GM21381 (cell line): Measurements from ENCODE around the gene MBD1.
"Not testable (repeated sequence)": the region's sequence is repeated elsewhere in the genome, so short reads cannot be mapped to it uniquely, and the experiment has no call there.

Experiments used
- ATAC-seq: cut with Tn5 transposase; IDR thresholded peaks from one replicate; pipeline ENCODE4 v1.9.1; 2021; ENCODE audit warnings: mild to moderate bottlenecking, moderate library complexity; ENCODE audit not compliant: unreplicated experiment

The MBD1 gene

DNA sequence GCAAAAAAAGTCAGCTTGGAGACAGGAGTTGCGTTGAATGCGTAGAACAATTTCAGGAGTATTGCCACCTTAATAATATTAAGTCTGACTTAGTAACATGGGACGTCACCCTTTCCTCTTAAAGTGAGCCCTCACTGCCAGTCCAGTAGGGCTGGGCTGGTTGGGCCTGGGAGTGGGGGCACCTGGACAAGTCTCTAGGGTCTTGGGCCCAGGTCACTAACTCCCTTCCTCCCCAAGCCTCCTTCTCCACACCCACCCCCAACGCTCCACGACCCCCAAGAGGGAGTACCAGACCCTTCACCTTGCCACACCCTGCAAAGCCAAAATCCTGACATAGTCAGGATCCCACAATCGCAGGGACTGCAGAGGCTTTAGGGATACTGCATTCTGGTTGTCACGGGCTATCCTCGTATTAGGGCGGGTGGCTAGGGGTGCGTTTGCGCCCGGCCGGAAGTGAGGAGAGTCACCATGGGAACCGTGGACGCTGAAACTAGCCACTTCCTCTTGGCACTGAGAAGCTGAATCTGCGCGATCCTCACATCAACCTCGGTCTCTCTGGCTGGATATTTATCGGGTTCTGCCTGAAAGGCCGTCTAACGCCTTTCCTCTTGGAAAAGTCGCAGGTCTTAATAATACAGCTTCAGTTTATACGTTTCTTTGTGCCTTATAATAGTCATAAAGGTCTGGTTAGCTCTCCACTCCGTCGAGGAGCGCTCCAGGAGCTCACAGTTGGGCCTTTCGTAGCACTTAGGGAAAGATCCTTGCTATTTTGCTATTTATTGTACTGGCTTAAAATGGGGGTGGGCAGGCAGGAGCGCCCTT lies 16.5 kb upstream of the MBD1 start:
- ATAC-seq: peak; percentile 100

DNA sequence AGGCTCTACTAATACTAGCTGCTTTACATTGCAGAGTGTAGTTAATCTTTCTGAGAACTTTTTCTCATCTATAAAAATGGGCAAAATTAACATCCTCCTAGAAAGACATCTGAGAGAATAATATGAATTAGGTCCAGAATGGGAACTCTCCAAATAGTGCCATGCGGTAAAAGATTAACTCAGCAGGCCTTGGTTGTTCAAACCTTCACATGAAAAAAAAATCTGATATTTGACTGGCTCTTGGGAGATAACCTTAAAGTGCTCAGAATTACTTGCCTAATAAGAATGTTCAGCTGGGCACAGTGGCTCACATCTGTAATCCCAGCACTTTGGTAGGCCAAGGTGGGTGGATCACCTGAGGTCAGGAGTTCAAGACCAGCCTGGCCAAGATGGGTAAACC lies 11.7 kb upstream of the MBD1 start:
- ATAC-seq: no peak

DNA sequence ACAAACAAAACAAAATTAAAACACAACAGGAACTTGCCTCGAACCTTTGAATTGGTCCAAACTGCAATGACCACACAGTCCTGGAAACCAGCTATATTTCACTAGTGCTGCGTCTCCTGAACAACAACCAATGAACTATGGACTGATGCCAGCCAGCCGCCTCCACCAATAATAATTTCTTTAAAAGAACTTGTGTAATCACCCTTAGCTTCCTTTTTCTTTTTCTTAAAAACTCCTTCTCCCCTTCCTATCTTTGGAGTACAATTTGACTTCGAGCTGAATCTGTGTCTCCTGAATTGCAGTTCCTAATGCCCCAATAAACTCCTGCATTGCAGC lies 7.8 kb upstream of the MBD1 start:
- no peak for ATAC-seq

DNA sequence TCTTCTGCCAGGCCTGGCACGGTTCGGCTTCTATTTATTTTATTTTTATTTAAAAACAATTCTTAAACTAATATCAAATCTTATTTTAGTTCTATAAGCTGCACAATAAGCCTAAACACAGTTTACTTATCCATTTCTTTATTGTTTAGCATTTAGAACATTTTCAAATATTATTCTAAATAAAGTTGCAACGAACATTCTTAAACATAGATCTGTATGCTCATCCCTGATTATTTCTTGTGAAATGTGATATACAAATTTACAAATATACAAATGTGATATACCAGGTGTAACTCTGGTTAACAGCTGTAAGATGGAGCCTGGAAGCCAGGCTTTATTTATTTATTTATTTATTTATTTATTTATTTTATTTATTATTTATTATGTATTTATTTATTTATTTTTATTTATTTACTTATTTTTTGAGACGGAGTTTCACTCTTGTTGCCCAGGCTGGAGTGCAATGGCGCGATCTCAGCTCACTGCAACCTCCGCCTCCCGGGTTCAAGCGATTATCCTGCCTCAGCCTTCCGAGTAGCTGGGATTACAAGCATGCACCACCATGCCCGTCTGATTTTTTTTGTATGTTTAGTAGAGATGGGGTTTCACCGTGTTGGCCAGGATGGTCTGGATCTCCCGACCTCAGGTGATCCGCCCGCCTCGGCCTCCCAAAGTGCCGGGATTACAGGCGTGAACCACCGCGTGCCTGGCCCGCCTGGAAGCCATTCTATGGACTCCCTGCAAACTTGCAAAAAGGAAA lies 7.2 kb upstream of the MBD1 start:
- not testable (repeated sequence) for ATAC-seq

DNA sequence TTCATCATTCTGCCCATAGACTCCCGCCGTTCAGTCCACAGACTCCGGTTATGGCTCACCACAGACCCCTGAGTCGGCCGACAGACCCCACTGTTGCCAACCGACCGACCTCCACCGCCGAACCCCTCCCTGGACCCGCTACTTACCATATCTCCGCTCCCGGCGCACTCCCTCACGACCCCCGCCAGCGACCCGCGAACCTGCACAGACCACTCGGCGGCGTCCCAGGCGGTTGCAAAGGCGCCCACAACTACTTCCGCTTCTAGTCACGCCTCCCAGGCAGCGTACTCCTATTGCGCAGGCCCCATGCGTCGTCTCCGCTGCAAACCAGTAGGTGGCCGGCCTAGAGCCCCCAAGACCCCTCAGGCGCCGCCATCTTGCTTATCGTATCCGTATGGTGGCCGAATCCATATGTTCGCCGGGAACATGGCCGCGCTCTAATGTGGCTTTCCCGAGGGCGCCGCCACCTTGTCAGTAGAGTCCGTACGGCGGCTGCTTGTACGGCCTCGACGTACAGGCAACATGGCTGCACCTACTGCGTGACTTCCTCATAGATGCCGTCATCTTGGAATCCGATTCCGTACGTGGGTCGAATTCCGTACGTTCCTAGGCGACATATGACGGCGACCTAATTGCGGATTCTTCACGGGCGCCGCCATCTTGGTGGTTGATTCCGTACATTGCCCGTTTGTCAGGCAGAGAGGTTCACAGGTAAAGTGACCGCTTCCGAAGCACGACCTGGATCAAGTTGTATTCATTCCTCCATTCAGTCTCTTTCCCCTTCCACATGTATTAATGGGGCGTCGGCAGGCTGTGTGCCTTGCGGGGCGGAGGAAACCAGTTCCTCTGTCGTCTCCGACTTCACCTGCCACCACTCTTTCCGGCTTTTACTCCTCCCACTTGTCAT lies 6.4 kb upstream of the MBD1 start, which contains the start of gene CXXC1:
TSS of gene CXXC1 (minus strand) at position 252 of the 907 bp plus-strand sequence. CDS start at position 149, 103 bp downstream.
- ATAC-seq: peak; percentile 93

DNA sequence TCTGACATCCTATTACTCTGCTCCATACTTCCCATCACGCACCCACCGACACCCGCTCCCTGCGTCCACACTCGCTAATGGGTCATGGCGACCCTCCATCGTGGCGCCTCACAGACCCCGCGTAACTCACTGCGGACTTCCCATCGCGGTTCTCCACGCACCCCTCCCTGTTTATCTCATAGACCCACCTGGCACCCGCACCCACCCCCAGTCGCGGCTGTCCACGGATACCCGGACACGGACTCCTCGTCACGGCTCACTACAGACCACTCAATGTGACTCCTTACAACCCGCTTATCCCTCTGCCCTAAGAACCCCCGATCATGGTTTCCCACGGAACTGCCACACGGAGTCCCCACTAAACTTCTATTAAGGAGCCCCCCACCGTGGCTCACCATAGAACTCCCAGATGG lies 5.7 kb upstream of the MBD1 start:
- ATAC-seq: no peak

DNA sequence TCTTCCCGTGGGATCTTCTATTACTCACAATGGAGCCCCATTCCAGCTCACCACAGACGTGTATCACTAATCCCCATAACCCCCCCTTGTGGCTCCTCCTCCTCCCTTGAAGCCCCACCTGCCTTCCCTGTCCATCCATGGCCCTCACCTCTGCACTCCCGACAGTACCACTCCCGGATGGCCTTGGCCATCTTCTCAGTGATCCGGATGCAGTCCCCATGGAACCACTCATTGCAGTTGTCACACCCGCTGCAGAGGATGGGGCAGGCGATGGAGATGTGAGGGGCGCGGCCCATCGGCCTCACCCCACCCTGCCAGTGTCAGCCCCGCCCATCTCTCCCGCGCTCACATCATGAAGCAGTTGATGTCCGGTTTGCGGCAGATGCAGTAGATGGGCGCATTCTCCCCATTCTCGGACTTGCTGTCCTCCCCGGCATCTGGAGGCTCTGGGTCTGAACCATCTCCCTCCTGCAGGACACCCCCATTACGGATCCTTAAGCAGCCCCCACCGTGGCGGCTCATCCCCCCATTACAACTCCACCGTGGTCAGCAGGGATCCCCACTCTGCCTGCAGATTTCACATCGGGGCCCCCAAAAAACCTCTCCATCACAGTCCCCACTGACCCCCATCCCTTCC lies 5.2 kb upstream of the MBD1 start:
- ATAC-seq: no peak

DNA sequence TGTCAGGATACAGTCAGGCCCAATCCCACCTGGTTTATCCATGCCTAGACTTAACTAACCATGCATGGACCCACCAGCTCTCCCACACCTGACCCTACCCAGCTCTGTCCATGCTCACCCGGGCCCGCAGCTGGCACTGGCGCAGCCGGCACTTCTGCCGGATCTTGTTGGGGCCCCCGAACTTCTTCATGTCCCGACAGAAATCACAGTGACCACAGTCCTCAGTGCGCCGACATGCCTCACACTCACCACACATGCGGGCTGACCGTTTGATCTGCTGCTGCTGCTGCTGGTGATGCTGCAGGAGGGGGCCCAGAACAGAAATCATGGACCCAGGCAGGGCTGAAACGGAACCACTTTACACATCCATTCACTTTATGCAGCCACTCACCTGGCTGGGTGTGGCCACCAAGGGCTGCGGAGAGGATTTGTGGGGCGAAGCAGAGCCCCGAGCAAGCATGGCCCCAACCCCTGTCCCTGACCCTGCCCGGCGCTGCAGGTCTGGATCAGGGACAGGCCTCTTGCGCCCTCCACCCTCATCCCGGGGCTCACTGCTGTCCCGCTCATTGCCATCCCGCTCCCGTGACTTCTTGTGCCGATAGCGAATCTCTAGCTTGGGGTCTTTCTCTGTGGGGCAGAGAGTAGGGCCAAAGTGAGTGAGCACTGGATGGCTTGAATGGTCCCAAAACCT lies 4.5 kb upstream of the MBD1 start:
- ATAC-seq: no peak

DNA sequence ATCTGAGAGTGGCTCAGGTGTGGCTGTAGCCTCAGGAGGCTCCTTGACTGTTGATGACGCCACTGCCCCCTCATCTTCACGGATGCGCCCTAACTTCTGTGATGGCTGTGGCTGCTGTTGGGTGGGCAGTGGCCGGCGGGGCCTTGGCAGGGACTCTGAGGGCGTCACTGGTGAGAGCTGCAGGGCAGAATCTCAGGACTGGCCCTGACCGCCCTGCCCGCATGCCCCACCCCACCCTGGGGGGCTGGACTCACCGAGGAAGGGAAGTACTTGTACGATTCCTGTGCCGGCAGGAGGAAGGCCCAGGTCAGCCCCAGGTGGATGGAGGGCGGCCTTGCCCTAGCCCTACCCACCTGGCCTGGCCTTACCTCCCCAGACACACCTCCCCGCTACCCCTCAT lies 3.7 kb upstream of the MBD1 start:
- no peak for ATAC-seq

DNA sequence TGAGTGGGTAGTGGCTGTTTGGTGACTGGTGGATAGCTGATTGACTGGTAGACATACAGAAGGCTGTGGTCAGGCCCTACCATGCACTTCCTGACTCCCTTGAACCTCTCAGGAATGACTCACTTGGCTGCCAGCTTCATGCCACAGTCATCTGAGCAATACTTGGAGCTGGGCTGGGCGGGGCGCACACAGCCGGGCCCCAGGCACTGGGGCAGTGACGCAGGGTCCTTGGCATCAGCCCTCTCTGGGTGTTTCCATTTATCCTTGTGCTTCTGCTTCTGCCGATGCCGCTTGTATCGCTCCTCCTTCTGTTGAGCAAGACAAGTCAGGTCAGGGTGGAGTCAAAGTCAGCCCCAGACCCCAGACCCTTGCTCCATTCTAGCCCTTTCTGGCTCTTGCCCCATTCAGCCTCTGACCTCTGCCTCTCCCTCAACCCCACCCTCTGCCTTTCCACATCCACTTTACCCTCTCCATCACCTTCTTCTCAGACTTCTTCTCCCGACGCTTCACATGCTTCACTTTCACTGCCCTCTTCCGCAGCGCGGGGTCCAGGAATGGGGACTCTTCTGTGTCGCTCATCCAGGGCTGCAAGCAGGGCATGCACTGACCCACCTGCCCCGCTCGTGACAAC lies 3.0 kb upstream of the MBD1 start:
- ATAC-seq: no peak

DNA sequence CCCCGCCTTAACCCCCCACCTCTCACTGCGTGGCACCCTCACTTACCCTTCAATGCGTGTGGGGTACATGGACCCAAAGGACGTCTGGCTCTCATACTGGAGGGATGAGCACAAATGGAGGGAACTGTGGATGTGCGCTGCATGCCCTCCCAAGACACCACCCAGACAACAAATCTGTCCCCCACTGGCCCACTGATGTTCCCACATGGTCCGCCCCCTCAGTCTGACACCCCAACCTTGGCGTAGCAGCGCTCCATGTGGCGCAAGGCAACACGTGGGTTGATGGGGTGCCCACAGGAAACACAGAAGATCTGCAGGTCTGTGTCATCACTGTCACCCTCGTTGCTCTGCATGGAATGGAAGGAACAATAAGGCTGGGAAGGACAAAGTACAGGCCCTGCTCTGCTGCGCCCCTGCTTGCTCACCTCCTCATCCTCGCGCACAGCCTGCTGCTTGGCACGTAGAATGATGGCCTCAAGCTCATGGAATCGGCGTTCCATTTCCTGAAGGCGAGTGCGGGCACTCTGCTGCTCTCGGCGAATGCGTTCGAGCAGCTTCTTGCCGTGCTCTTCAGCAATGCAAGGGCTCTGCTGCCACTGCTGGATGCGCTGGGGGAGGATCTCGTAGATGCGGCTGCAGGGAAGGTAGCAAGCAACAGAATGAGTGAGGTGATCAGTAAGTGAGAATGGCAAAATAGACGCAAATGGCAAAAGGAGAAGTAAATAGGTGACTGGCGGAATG lies 2.3 kb upstream of the MBD1 start:
- no peak for ATAC-seq

DNA sequence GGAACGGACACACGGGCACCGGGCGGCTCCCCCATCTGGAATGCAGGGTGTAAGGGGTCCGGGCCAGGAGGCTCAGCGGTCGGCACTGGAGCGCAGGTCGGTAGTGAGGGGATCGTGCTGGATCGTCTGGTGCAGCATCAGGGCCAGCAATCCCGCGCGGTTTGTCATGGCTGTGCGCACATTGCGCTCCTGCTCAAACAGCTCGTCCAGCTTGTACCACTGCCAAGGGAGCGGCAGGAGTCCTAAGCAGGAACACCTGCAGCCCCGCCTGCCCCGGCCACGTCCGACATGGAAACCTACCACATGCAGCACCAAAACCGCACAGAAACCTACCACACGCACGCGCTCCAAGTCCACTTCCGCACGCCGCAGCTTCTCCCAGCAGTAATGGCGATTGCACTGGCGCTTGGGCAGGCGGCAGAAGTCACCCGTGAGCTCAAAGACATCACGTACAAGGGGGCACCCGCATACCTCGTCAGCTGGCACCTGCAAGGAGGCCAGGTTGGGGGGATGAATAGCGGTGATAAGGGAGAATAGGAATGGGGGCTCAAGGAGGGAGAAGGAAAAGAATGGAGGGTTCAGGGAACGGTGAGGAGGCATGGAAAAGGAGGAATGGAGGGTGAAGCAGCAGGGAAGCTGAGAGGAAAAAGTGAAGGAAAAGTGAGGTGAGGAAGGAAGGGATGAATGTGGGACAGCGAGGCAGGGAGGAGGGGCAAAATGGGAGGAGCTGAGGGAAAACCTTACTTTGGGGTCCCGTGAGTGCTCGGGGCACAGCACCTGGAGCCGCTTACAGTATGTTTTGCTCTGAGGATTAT lies 1.4 kb upstream of the MBD1 start:
- no peak for ATAC-seq

DNA sequence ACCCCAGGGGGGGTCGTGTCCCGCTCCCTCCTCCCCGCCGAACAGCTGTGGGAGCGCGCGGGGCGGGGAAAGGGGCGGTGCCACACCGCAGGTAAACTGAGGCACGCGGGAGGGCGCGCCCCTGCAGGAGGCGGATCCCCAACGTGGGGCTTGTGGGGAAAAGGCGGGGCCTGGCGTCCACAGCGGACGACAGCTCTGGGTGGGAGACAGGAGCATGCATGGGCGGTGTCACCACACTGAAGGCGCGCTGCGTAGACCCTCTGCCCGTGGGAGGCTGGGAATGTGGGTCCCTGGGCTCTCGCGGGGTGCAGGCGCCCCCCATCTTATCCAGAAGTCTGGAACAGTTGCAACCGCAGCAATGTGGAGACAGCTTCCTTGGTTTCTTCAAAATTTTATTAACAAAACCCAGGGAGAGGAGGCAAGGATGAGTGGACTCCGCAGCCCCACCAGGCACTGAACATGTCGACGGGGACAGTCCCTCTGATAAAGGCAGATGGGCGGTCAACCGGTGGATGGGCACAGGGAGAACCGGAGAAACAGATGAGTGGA lies 723 bp upstream of the MBD1 start:
- ATAC-seq: no peak

DNA sequence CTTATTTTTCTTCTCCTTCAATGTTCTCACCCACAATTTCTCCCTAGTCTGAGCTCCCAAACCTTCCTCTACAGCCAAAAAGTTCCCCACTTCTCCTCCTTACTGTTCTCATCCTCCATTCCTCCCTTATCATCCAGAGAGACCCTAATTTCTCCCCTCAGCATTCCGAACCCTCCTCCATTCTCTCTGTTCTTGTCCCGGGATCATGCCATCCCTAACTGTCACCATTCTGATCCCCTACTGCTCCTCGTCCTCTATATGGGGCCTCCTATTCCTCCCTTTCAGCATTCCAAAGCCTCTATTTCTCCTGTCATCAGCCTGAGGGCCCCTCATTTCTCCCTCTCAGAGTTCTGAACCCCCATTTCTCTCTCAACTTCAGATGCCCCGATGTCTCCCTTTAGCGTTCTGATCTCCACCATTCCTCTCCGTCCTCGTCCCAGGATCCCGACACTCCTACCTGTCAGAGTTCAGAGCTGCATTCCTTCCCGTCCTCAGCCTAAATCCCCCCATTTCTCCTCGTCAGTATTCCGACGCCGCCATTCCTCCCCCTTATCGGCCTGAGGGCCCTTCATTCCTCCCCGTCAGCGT lies 522 bp downstream of the MBD1 start:
- ATAC-seq: no peak

DNA sequence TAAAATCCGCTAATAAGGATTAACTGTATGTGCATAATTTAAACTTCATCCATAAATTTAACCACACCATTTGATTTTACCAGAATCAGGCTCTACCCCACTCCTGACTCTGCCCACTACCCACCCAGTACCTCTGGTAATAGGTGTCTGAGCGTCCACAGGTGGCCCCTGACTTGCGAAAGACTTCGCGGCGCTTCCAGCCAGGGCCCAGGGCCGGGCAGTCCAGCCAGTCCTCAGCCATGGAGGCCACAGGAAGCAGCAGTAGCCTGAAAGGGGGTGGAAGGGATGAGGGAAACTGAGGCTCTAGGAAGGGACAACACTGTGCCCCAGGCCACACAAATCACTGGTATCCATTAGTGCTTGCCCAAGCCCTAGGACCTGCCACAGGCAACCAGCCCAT lies 1.6 kb downstream of the MBD1 start:
- ATAC-seq: no peak

DNA sequence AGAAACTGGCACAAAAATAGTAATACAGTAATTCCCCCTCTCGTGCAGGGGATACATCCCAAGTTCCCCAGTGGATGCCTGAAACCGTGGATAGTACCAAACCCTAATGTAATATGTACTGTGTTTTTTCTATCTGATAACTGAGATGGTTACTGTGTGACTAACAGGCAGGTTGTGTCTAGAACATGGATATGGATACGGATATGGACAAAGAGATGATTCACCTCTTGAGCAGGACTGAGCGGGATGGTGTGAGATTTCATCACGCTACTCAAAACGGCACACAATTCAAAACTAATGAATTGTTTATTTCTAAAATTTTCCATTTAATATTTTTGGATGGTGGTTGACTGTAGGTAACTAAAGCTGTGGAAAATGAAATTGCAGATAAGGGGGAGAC lies 3.4 kb downstream of the MBD1 start:
- ATAC-seq: no peak

DNA sequence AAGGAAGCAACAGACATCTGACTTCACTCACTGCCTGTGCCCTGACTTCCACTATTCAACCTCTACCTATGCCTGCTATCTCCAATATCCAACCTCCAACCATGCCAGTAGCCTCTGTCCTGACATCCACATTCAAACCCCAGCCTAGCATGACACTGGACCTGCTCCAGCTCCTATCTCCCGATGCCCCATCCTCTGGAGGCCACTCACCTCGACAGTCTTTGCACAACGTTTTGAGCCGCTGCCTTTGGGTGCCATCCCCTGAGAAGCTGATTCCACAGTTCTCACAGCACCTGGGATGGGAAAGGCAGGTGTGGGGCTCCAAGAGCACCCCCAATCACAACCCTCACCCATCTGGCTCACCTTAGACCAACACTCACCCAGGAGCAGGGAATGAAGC lies 4.9 kb downstream of the MBD1 start:
- no peak for ATAC-seq
